ENCODE results near the gene SH2D5.
"Not testable (repeated sequence)": the region's sequence is repeated elsewhere in the genome, so short reads cannot be mapped to it uniquely, and the experiment has no call there.

Gene SH2D5

GRCh38 chr1:20719261-20719660, 13.2 kb downstream of the SH2D5 start:
- TF ChIP-seq EZH2 (IDR thresholded peaks at IDR 0.05; ENCODE audit: borderline replicate concordance, low read depth, low read length, severe bottlenecking) (no peak), CTCF (IDR thresholded peaks at IDR 0.05; ENCODE audit: borderline replicate concordance, extremely low read depth, low read length, poor library complexity, severe bottlenecking) (no peak)
- ATAC-seq (ENCODE audit: insufficient read depth, low read depth): no peak

DNA sequence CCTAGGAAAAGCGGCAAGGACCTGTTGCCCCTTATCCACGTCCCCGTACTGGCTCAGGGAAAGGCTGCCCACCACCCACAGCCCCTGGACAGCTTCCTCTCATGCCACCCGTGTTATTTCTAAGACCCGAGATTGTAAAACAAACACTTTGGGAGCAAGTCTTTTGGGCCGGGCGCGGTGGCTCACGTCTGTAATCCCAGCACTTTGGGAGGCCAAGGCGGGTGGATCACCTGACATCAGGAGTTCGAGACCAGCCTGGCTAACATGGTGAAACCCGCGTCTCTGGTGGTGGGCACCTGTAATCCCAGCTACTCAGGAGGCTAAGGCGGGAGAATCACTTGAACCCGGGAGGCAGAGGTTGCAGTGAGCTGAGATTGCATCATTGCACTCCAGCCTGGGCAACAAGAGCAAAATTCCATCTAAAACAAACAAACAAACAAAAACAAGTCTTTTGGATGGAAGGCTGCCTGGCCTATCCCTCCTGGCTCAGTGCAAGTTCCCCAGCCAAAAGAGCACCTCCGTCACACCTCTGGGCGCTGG, 14.1 kb downstream of the SH2D5 start:
- peak overlapping the region in 1 of 2 experiments; percentile 20; a peak in 1 of 4 replicates for H3K4me3 ChIP-seq (ENCODE audit: low read depth in 1 of 2, low read length in 2 of 2)
- not testable (repeated sequence) for H3K36me3 ChIP-seq (ENCODE audit: insufficient read depth, low read length); H3K79me2 ChIP-seq (ENCODE audit: insufficient read depth, low read length); H2AFZ ChIP-seq (ENCODE audit: low read depth, low read length); DNase-seq; ATAC-seq (ENCODE audit: insufficient read depth, low read depth); H3K4me2 ChIP-seq (ENCODE audit: insufficient read depth, low read length); H3K9me3 ChIP-seq (ENCODE audit: insufficient read depth, low read length, severe bottlenecking); H3K9ac ChIP-seq (ENCODE audit: low read depth, low read length); H3K27ac ChIP-seq (ENCODE audit: low read length); H4K20me1 ChIP-seq (ENCODE audit: insufficient read depth, low read length); H3K4me1 ChIP-seq (ENCODE audit: insufficient read depth, low read length)
- peaks cover 18% of the 10 kb centered on the region for H3K27me3 ChIP-seq (ENCODE audit: insufficient read depth, low read length, poor library complexity)

More at GRCh38 chr1:20719261-20719660, 13.2 kb downstream of the SH2D5 start:
- Histone ChIP-seq H4K20me1 (ENCODE audit: insufficient read depth, low read length) (no peaks in the 10 kb centered on the region), H3K36me3 (ENCODE audit: insufficient read depth, low read length) (no peaks in the 10 kb centered on the region), H2AFZ (ENCODE audit: low read depth, low read length) (no peak overlapping the region), H3K27me3 (ENCODE audit: insufficient read depth, low read length, poor library complexity) (peaks cover 18% of the 10 kb centered on the region), H3K4me1 (ENCODE audit: insufficient read depth, low read length) (peaks cover 10% of the 10 kb centered on the region), H3K4me3 (ENCODE audit: low read depth in 1 of 2, low read length in 2 of 2) (no peak overlapping the region), H3K27ac (ENCODE audit: low read length) (no peak overlapping the region), H3K9ac (ENCODE audit: low read depth, low read length) (no peak overlapping the region), H3K79me2 (ENCODE audit: insufficient read depth, low read length) (no peaks in the 10 kb centered on the region), H3K4me2 (ENCODE audit: insufficient read depth, low read length) (no peak overlapping the region), H3K9me3 (ENCODE audit: insufficient read depth, low read length, severe bottlenecking) (no peaks in the 10 kb centered on the region)
- no peak for DNase-seq

GRCh38 chr1:20717452-20718342, 14.8 kb downstream of the SH2D5 start, which contains the start of gene KIF17:
Gene KIF17, minus strand, starts transcription at chr1:20718007. Its CDS starts 301 bp downstream, at chr1:20717706.
- TF ChIP-seq CTCF (IDR thresholded peaks at IDR 0.05; ENCODE audit: borderline replicate concordance, extremely low read depth, low read length, poor library complexity, severe bottlenecking): no peak
- TF ChIP-seq EZH2 (IDR thresholded peaks at IDR 0.05; ENCODE audit: borderline replicate concordance, low read depth, low read length, severe bottlenecking): no peak
- no peak within 1 kb of the TSS for H3K9ac ChIP-seq (ENCODE audit: low read depth, low read length)
- no peaks in the 10 kb centered on the region for H3K36me3 ChIP-seq (ENCODE audit: insufficient read depth, low read length)
- ATAC-seq (ENCODE audit: insufficient read depth, low read depth): peak; percentile 72
- DNase-seq: peak; percentile 50
- H4K20me1 ChIP-seq (ENCODE audit: insufficient read depth, low read length): no peaks in the 10 kb centered on the region
- peak within 1 kb of the TSS; percentile 44 for H3K4me2 ChIP-seq (ENCODE audit: insufficient read depth, low read length)
- H3K27me3 ChIP-seq (ENCODE audit: insufficient read depth, low read length, poor library complexity): peaks cover 18% of the 10 kb centered on the region
- no peaks in the 10 kb centered on the region for H3K79me2 ChIP-seq (ENCODE audit: insufficient read depth, low read length)
- no peaks in the 10 kb centered on the region for H3K9me3 ChIP-seq (ENCODE audit: insufficient read depth, low read length, severe bottlenecking)
- H2AFZ ChIP-seq (ENCODE audit: low read depth, low read length): no peak within 1 kb of the TSS
- H3K4me3 ChIP-seq (ENCODE audit: low read depth in 1 of 2, low read length in 2 of 2): peak within 1 kb of the TSS in 1 of 2 experiments; percentile 20; a peak in 1 of 4 replicates
- no peak within 1 kb of the TSS for H3K27ac ChIP-seq (ENCODE audit: low read length)
- peaks cover 10% of the 10 kb centered on the region for H3K4me1 ChIP-seq (ENCODE audit: insufficient read depth, low read length)

DNA sequence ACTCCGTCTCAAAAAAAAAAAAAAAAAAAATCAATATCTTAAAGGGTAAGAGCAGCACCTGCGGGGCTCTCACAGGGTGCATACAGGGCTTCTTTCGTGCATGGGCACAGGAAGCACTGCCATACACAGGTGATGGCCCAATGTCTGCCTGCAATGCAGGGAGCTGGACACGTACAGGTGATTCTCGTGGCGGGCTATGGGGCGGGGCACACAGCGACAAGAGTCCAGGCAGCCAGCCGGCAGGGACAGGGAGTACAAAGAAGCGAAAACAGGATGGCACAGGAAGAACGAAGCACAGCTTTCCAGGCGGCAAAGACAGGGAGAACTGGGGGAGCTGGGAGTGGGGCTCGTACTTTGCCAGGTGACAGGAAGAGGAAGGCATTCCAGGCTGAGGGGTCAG, 16.3 kb downstream of the SH2D5 start:
- H2AFZ ChIP-seq (ENCODE audit: low read depth, low read length): no peak overlapping the region
- DNase-seq (no peak), ATAC-seq (ENCODE audit: insufficient read depth, low read depth) (no peak)
- peaks cover 18% of the 10 kb centered on the region for H3K27me3 ChIP-seq (ENCODE audit: insufficient read depth, low read length, poor library complexity)
- no peak overlapping the region for H3K4me3 ChIP-seq (ENCODE audit: low read depth in 1 of 2, low read length in 2 of 2)
- no peaks in the 10 kb centered on the region for H4K20me1 ChIP-seq (ENCODE audit: insufficient read depth, low read length)
- no peak overlapping the region for H3K4me2 ChIP-seq (ENCODE audit: insufficient read depth, low read length)
- H3K4me1 ChIP-seq (ENCODE audit: insufficient read depth, low read length): peaks cover 10% of the 10 kb centered on the region
- H3K79me2 ChIP-seq (ENCODE audit: insufficient read depth, low read length): no peaks in the 10 kb centered on the region
- no peak for TF ChIP-seq EZH2 (IDR thresholded peaks at IDR 0.05; ENCODE audit: borderline replicate concordance, low read depth, low read length, severe bottlenecking)
- TF ChIP-seq CTCF (IDR thresholded peaks at IDR 0.05; ENCODE audit: borderline replicate concordance, extremely low read depth, low read length, poor library complexity, severe bottlenecking): no peak
- H3K36me3 ChIP-seq (ENCODE audit: insufficient read depth, low read length): no peaks in the 10 kb centered on the region
- H3K27ac ChIP-seq (ENCODE audit: low read length): no peak overlapping the region
- no peak overlapping the region for H3K9ac ChIP-seq (ENCODE audit: low read depth, low read length)
- no peaks in the 10 kb centered on the region for H3K9me3 ChIP-seq (ENCODE audit: insufficient read depth, low read length, severe bottlenecking)
